Esophagus mucosa (tissue), 1 donor: ENCODE measurements around the gene SETDB1. TPM values are rescaled to one million over a fixed set of nuclear protein-coding genes. Genes with fewer than 3 reads are reported as not detected.

Source experiments
- ATAC-seq: fragments of 200-7000 bp; cut with Tn5 transposase; one replicate; pipeline ENCODE4 v1.9.1; 2020
- total RNA-seq: library from RNA; stranded (reverse); gene quantifications from one replicate; pipeline ENCODE4 v1.2.4, GENCODE V29; 2023
- donor health status: DM: yes; HTN: yes; CAD: no.

Gene SETDB1
- total RNA-seq, 1 donor from 2014 or later = 24.3 TPM

DNA sequence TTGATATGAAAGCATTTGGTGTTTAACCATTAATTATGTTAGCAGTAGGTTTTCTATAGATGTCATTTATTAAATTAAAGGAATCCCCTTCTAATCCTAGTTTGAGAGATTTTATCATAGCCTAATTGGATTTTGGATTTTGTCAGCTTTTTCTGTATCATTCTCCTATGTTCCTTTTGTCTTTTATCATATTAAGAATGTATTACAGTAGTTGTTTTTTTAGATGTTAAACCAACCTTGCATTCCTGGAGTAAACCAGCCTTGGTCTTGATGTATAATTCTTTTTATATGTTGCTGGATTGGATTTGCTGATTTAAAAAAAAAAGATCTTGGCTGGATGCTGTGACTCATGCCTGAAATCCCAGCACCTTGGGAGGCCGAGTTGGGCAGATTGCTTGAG is 5.6 kb downstream of the SETDB1 start:
- no peak for ATAC-seq

- ATAC-seq = no peak
These were observed 18.7 kb downstream of the SETDB1 start for GRCh38 chr1:150944856-150945255.

GRCh38 chr1:150954708-150955107 is 28.5 kb downstream of the SETDB1 start:
- ATAC-seq = no peak

DNA sequence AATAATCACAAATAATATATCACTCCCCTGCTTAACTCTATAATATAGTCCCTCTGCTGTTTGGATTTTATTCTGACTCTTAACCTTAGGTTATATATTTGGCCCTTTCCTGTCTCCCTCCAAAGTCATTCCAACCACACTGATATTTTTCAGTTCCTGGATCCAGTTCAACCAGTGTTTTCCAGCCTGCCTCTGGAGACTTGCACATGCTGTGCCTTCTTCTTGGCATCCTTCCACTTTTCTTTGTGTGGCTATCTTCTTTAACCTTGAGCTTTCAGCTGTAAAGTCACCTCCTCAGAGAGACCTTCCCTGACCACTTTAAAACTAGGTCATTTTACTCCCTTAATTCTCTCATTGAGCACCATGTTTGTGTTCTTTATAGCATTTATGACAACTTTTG is 29.1 kb downstream of the SETDB1 start:
- ATAC-seq = no peak

- no peak for ATAC-seq
These were observed 31.5 kb downstream of the SETDB1 start for GRCh38 chr1:150957666-150958065.

DNA sequence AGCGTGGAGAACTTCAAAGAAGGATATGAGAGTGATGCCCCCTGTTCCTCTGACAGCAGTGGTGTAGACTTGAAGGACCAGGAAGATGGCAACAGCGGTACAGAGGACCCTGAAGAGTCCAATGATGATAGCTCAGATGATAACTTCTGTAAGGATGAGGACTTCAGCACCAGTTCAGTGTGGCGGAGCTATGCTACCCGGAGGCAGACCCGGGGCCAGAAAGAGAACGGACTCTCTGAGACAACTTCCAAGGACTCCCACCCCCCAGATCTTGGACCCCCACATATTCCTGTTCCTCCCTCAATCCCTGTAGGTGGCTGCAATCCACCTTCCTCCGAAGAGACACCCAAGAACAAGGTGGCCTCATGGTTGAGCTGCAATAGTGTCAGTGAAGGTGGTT is 34.5 kb downstream of the SETDB1 start:
- ATAC-seq = no peak

- no peak for ATAC-seq
These were observed 35.6 kb downstream of the SETDB1 start for GRCh38 chr1:150961756-150962155.

DNA sequence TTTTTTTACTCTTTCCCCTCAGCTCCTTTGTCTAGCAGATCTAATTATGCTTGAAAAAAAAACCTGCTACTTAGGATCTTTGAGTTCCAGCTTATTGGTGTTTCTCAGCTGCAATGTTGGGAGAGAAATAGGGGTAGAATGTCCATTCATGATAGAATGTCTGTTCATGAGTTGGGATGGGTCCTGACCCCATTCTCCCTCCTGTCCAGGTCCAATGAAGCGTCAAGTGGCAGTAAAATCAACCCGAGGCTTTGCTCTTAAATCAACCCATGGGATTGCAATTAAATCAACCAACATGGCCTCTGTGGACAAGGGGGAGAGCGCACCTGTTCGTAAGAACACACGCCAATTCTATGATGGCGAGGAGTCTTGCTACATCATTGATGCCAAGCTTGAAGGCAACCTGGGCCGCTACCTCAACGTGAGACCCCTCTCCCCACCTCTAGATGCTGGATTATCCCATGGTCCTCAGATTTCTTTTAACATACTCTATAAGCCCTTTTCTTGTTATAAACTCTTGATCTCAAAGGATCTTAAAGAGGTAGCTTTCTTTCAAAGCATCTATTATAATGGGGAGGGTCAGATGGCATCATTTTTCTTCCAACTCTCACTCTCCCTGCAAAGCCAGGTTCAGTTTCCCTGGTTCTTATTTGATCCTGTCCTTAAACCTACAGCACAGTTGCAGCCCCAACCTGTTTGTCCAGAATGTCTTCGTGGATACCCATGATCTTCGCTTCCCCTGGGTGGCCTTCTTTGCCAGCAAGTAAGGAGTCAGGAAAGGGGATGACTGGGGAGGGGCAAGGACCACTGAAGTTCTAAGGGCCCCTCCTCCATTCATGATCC is 37.4 kb downstream of the SETDB1 start:
- ATAC-seq = no peak

DNA sequence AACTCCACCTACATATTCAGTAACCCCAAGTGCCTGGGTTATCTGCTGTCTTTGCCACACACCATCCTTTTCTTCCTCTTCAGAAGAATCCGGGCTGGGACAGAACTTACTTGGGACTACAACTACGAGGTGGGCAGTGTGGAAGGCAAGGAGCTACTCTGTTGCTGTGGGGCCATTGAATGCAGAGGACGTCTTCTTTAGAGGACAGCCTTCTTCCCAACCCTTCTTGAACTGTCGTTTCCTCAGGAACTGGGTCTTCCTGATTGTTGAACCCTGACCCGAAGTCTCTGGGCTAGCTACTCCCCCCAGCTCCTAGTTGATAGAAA is 38.0 kb downstream of the SETDB1 start:
- no peak for ATAC-seq

GRCh38 chr1:150965605-150966004 is 39.4 kb downstream of the SETDB1 start:
- ATAC-seq = no peak

GRCh38 chr1:150966011-150966410 is 39.8 kb downstream of the SETDB1 start:
- no peak for ATAC-seq

DNA sequence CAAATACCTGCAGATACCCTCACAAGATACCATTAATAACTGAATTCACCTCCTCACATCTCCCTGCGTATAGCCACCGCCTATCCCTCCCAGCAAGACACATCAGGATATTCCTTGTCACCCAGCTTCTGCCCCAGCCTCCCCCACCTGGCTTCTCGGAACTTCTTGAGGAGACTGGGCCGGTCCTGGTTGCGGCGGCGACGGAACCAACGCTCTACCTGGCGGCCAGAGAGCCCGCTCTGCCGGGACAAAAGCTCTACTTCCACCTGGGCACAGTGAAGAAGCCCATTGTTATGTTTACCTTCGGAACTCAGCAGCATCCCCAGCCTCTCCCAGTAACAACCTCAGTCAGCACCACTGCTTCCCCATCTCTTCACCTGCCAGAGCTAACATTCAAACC is 41.8 kb downstream of the SETDB1 start:
- ATAC-seq = no peak

GRCh38 chr1:150968491-150968890 is 42.3 kb downstream of the SETDB1 start:
- ATAC-seq = no peak

- no peak for ATAC-seq
These were observed 43.5 kb downstream of the SETDB1 start for GRCh38 chr1:150969626-150970025.

- ATAC-seq = no peak
These were observed 44.8 kb downstream of the SETDB1 start for GRCh38 chr1:150970808-150971582.

GRCh38 chr1:150971583-150972416 is 45.6 kb downstream of the SETDB1 start:
- no peak for ATAC-seq

GRCh38 chr1:150972417-150972940 is 46.3 kb downstream of the SETDB1 start:
- no peak for ATAC-seq

GRCh38 chr1:150973258-150973835 is 47.2 kb downstream of the SETDB1 start:
- peak; percentile 1 for ATAC-seq

DNA sequence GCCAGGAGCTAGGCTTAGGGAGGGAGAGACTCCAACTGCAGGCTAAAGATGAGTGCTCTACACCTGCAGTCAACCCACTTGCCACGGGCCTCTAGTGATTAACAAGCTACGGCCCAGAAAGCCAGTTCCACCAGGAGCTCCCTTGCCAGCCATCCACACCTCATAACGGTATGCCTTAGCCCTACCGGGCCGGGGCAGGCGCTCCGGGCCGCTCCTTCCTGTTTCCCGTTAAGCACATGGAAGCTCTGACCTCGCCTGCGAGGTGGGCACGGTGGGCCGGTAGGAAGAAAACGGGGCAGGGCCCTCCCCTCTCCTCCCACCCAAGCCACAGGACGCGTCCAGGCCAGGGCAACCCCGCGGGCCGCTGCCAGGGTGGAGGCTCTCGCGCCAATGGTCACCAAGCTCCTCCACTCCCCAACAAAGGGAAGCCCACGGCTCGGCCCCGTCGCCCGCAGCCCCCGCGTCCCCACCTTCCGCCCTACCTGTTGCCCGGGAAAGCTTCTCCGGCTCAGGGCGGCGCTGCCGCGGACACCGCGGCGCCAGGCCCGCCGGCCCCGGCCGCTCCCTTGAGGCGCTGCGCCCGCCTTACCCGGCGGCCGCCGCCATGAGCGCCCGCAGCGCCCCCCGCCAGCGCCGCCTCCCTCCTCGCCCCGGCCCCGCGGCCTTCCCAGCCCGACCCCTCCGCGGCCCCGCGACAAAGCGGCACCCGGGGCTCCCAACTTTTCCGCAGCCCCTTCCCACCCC is 47.8 kb downstream of the SETDB1 start:
- peak; percentile 76 for ATAC-seq

- peak; percentile 65 for ATAC-seq
These were observed 48.7 kb downstream of the SETDB1 start, which contains the start of gene CERS2 for GRCh38 chr1:150974580-150975478. TSS of gene CERS2 (minus strand) at chr1:150974835. CDS start at chr1:150969090, 5,745 bp downstream.
